GM19239 (cell line): Measurements from ENCODE around the gene TTC9B.

Experiments used
- DNase-seq: peaks from one replicate; pipeline ENCODE4 v3.0.0; 2011; ENCODE audit warnings: low spot score; ENCODE audit not compliant: insufficient read length
- FAIRE-seq: peaks from 2 replicates; lab custom pipeline; 2011; peaks lifted over from hg19 to GRCh38; lab: Jason Lieb, UNC

TTC9B gene

GRCh38 chr19:40249781-40250180 lies 31.6 kb upstream of the TTC9B start:
- DNase-seq (no peak), FAIRE-seq (no peak)

- FAIRE-seq (no peak), DNase-seq (no peak)
These were observed 31.0 kb upstream of the TTC9B start for GRCh38 chr19:40249201-40249600.

GRCh38 chr19:40247735-40248262 lies 29.6 kb upstream of the TTC9B start:
- no peak for FAIRE-seq

GRCh38 chr19:40247178-40247577 lies 29.0 kb upstream of the TTC9B start:
- DNase-seq (no peak), FAIRE-seq (no peak)

More at GRCh38 chr19:40247735-40248262, 29.6 kb upstream of the TTC9B start:
- DNase-seq = no peak

- FAIRE-seq = no peak
- DNase-seq = no peak
These were observed 28.3 kb upstream of the TTC9B start for GRCh38 chr19:40246292-40247073.

GRCh38 chr19:40245506-40246128 lies 27.4 kb upstream of the TTC9B start:
- FAIRE-seq (no peak), DNase-seq (no peak)

GRCh38 chr19:40244579-40245317 lies 26.6 kb upstream of the TTC9B start:
- FAIRE-seq (no peak), DNase-seq (no peak)

GRCh38 chr19:40243181-40243580 lies 25.0 kb upstream of the TTC9B start:
- FAIRE-seq = no peak

GRCh38 chr19:40242480-40242879 lies 24.3 kb upstream of the TTC9B start:
- FAIRE-seq = no peak
- DNase-seq = no peak

More at GRCh38 chr19:40243181-40243580, 25.0 kb upstream of the TTC9B start:
- DNase-seq = no peak

GRCh38 chr19:40241809-40242384 lies 23.7 kb upstream of the TTC9B start:
- no peak for DNase-seq

GRCh38 chr19:40241125-40241808 lies 23.1 kb upstream of the TTC9B start:
- FAIRE-seq (no peak), DNase-seq (no peak)

More at GRCh38 chr19:40241809-40242384, 23.7 kb upstream of the TTC9B start:
- no peak for FAIRE-seq

GRCh38 chr19:40240332-40240731 lies 22.1 kb upstream of the TTC9B start:
- DNase-seq = no peak
- no peak for FAIRE-seq

- DNase-seq = no peak
- FAIRE-seq = no peak
These were observed 21.4 kb upstream of the TTC9B start for GRCh38 chr19:40239415-40240226.

- FAIRE-seq = no peak
- no peak for DNase-seq
These were observed 20.6 kb upstream of the TTC9B start for GRCh38 chr19:40238775-40239174.

- no peak for DNase-seq
- no peak for FAIRE-seq
These were observed 19.6 kb upstream of the TTC9B start for GRCh38 chr19:40237791-40238190.

- DNase-seq (no peak), FAIRE-seq (no peak)
These were observed 18.2 kb upstream of the TTC9B start for GRCh38 chr19:40236366-40236765.

GRCh38 chr19:40236026-40236355 lies 17.8 kb upstream of the TTC9B start:
- FAIRE-seq = no peak

GRCh38 chr19:40235238-40236025 lies 17.2 kb upstream of the TTC9B start:
- no peak for FAIRE-seq
- no peak for DNase-seq

More at GRCh38 chr19:40236026-40236355, 17.8 kb upstream of the TTC9B start:
- DNase-seq = no peak
